Gastrocnemius medialis (tissue), 4 donors: ENCODE data around the gene CERS5. TPM values are rescaled to one million over a fixed set of nuclear protein-coding genes. Genes with fewer than 3 reads are reported as not detected.

Source experiments
- ATAC-seq, 2 donors: fragments of 150-250 bp; one replicate each; pipeline ENCODE4 v1.9.1; 2016
- DNase-seq, 2 donors: peaks; one replicate each; pipeline ENCODE4 v3.0.0-alpha.2; 2019
- H3K27ac ChIP-seq, 4 donors: fragments of 200-600 bp; sonication (generic); 1 replicate in 1 of 4; 2 replicates in 3 of 4; pipeline ENCODE4 v1.5.1; 2016 to 2018; ENCODE audit warnings: mild to moderate bottlenecking in 2 of 4, moderate library complexity in 1 of 4
- H3K27me3 ChIP-seq, 3 donors: fragments of 200-600 bp; sonication (generic) in 2 of 3; 1 replicate in 1 of 3; 2 replicates in 2 of 3; pipeline versions ENCODE4 v1.5.1 to v1.6.0; 2016 to 2019; ENCODE audit warnings: mild to moderate bottlenecking in 1 of 3, moderate library complexity in 1 of 3
- H3K36me3 ChIP-seq, 2 donors: fragments of 200-600 bp; sonication (generic) in 1 of 2; one replicate each; pipeline ENCODE4 v1.5.1; 2017 to 2018
- H3K4me1 ChIP-seq, 2 donors: fragments of 200-600 bp; sonication (generic) in 1 of 2; one replicate each; pipeline ENCODE4 v1.5.1; 2016 to 2017; ENCODE audit warnings: mild to moderate bottlenecking in 2 of 2
- H3K4me3 ChIP-seq, 4 donors: fragments of 200-600 bp; sonication (generic) in 3 of 4; 1 replicate in 1 of 4; 2 replicates in 3 of 4; pipeline ENCODE4 v1.5.1; 2016 to 2019; ENCODE audit warnings: mild to moderate bottlenecking in 2 of 4
- H3K9me3 ChIP-seq, 3 donors: fragments of 200-600 bp; sonication (generic) in 2 of 3; 1 replicate in 1 of 3; 2 replicates in 2 of 3; pipeline ENCODE4 v1.5.1; 2016 to 2019
- CTCF ChIP-seq, 5 experiments: fragments of 450-650 bp in 3 of 5; fragments of 200-600 bp in 2 of 5; sonication (generic) in 2 of 5; IDR thresholded peaks in 4 of 5; conservative IDR thresholded peaks in 1 of 5; 1 replicate in 4 of 5; 2 replicates in 1 of 5; pipeline ENCODE4 v1.5.1; 2016 to 2019; ENCODE audit warnings: antibody characterized with exemption in 5 of 5, mild to moderate bottlenecking in 3 of 5, moderate library complexity in 3 of 5
- POLR2A ChIP-seq, 2 donors: fragments of 450-650 bp; IDR thresholded peaks; one replicate each; pipeline ENCODE4 v1.6.1; 2017; ENCODE audit warnings: antibody characterized with exemption in 2 of 2, mild to moderate bottlenecking in 2 of 2, moderate library complexity in 2 of 2
- in situ Hi-C, 4 donors: fragments of 200-750 bp; cut with MboI; loops; one replicate each; pipeline versions ENCODE4 v1.15.0 to v1.8.0; 2017; ENCODE audit warnings: low sequenced_read_pairs in 4 of 4
- intact Hi-C: fragments of 100-400 bp; cut with DNase I; formaldehyde crosslinking; loops from one replicate; pipeline ENCODE4 v1.15.1; 2023; ENCODE audit warnings: low total_unique reads
- total RNA-seq, 4 donors: library from RNA; depleted of rRNA; stranded (reverse); fragments of >200 nt; gene quantifications; one replicate each; pipeline versions ENCODE4 v1.1.0 to v1.2.3, GENCODE V29; 2016

The CERS5 gene
- total RNA-seq, 4 donors from 2014 or later, result 5.4 to 9.2 (median 7.3) TPM

DNA sequence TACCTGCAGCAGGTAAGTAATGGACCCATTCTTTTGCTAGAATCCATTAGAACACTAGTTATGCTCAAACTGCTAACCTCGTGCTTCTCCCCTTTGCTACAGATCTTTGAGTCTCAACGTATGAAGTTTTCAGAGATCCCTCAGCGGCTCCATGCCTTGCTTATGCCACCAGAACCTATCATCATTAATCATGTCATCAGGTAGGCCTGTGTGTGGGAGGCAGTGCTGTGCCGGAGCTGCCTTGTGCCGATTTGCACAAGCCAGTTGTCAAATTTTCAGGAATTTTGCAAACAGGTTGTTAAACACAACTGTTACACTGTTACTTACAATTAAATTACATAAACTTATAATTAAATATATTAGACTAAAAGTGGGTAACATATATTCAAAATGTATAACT is 76.8 kb downstream of the CERS5 start:
- in situ Hi-C loops, result loop anchor here in 2 of 4 donors (5.0 to 25.0 kb wide), 2 partner anchors 87 to 222 kb away; no protein-coding TSS in a partner anchor
- peaks cover 2 to 90% of the 10 kb centered on the region in 2 donors for H3K36me3 ChIP-seq

GRCh38 chr12:50089730-50090129 is 77.4 kb downstream of the CERS5 start:
- DNase-seq, result no peak
- Histone ChIP-seq H3K4me1 (peaks cover 9 to 14% of the 10 kb centered on the region in 2 donors), H3K4me3 (no peak overlapping the region), H3K9me3 (no peaks in the 10 kb centered on the region), H3K27me3 (no peaks in the 10 kb centered on the region), H3K27ac (peak overlapping the region in 3 of 4 donors; percentile 44 to 72 (median 68)), H3K36me3 (peaks cover 2 to 83% of the 10 kb centered on the region in 2 donors)
- no peak for ATAC-seq
- TF ChIP-seq CTCF (IDR thresholded peaks at IDR 0.05 in 4 of 5, conservative IDR thresholded peaks at IDR 0.05 in 1 of 5) (no peak), POLR2A (IDR thresholded peaks at IDR 0.05) (no peak)
- in situ Hi-C loops (loop anchor here in 2 of 4 donors (5.0 to 25.0 kb wide), 2 partner anchors 88 to 223 kb away; no protein-coding TSS in a partner anchor), intact Hi-C loops (loop anchor here (1.0 to 10.0 kb wide), 2 partner anchors 14 to 225 kb away; no protein-coding TSS in a partner anchor)

More for the DNA sequence above, 76.8 kb downstream of the CERS5 start:
- Histone ChIP-seq H3K27ac (peak overlapping the region; percentile 44 to 72 (median 65)), H3K4me3 (no peak overlapping the region), H3K4me1 (peaks cover 9 to 14% of the 10 kb centered on the region in 2 donors), H3K27me3 (no peaks in the 10 kb centered on the region), H3K9me3 (no peaks in the 10 kb centered on the region)
- ATAC-seq (no peak), DNase-seq (no peak)
- intact Hi-C loops, result no loop called here
- TF ChIP-seq POLR2A (IDR thresholded peaks at IDR 0.05) (no peak), CTCF (IDR thresholded peaks at IDR 0.05 in 4 of 5, conservative IDR thresholded peaks at IDR 0.05 in 1 of 5) (no peak)

DNA sequence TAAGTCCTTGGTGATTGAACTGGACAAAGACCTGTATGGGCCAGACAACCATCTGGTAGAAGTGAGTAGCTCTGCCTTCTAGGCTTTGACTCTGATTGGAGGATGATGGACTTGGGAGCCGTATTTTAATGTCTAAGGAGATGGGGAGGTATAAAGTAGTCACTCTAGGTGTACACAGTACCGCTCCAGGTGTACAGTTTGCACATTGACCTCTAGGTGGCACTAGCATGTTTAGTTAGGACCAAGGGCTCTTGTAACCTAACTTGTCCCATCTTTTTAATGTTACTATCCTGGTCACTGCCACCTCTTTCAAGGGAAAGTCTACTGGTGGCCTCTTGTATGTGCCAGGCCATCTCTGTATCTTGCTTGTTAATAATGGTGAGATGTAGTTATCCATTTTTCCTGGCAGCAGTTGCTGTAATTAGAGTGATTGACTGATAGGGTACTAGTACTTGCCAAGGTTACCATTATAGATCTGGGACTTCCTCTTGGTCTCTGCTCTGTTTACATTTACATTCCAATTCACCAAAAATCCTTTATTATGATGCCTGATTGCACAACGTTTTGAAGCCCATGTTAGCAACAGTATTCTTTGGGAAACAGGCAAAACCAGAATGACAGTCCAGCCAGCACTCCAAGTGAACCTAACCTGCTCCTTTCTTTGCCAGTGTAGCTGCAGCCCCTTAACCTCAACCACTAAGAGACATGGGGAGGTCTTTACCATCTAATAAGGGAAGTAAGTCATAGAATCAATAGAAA is 78.4 kb downstream of the CERS5 start:
- ATAC-seq (peak; percentile 46 to 68), DNase-seq (peak in 1 of 2 donors; percentile 64)
- H3K27me3 ChIP-seq, result no peaks in the 10 kb centered on the region
- H3K4me1 ChIP-seq, result peaks cover 13 to 14% of the 10 kb centered on the region in 2 donors
- in situ Hi-C loops (loop anchor here in 2 of 4 donors (25.0 kb wide), 1 partner anchor 224 kb away; no protein-coding TSS in a partner anchor), intact Hi-C loops (loop anchor here (1.0 to 10.0 kb wide), 2 partner anchors 15 to 226 kb away; no protein-coding TSS in a partner anchor)
- H3K9me3 ChIP-seq, result no peaks in the 10 kb centered on the region
- TF ChIP-seq CTCF (IDR thresholded peaks at IDR 0.05 in 4 of 5, conservative IDR thresholded peaks at IDR 0.05 in 1 of 5) (peak; percentile 43 to 80 (median 74)), POLR2A (IDR thresholded peaks at IDR 0.05) (no peak)
- no peak overlapping the region for H3K4me3 ChIP-seq
- H3K27ac ChIP-seq, result peak overlapping the region; percentile 31 to 51 (median 48)
- H3K36me3 ChIP-seq, result peaks cover 2 to 74% of the 10 kb centered on the region in 2 donors

DNA sequence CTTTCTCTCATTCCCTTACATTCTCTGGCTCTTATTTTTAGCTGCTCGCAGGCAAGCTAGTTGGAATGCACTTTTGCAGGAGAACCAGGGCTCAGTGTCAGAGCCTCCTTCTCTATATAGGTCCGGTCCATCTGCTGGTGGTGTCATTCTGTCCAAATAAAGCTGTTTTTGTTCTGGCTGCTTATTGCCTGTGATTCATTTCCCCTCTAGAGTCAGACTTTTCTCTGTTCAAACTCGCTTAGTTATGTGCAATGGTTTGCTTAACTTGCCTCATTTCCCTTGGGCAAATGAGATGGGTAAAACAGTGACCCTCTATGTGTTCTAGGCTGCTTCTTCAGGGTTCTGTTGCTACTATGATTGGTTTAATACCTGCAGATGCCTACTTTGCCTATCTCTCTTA is 79.2 kb downstream of the CERS5 start:
- intact Hi-C loops (loop anchor here (10.0 kb wide), 1 partner anchor 227 kb away; no protein-coding TSS in a partner anchor), in situ Hi-C loops (loop anchor here in 2 of 4 donors (25.0 kb wide), 1 partner anchor 224 kb away; no protein-coding TSS in a partner anchor)
- Histone ChIP-seq H3K36me3 (peaks cover 2 to 66% of the 10 kb centered on the region in 2 donors), H3K27ac (peak overlapping the region in 1 of 4 donors; percentile 14), H3K4me3 (no peak overlapping the region), H3K4me1 (peaks cover 13 to 14% of the 10 kb centered on the region in 2 donors), H3K27me3 (no peaks in the 10 kb centered on the region), H3K9me3 (no peaks in the 10 kb centered on the region)
- TF ChIP-seq POLR2A (IDR thresholded peaks at IDR 0.05) (no peak), CTCF (IDR thresholded peaks at IDR 0.05 in 4 of 5, conservative IDR thresholded peaks at IDR 0.05 in 1 of 5) (no peak)
- DNase-seq (no peak), ATAC-seq (no peak)
